Smooth muscle cell (in vitro differentiated cells): ENCODE results near the gene MET. TPM values are rescaled to one million over a fixed set of nuclear protein-coding genes. Genes with fewer than 3 reads are reported as not detected.

ENCODE experiments used
- DNase-seq: peaks from one replicate; lab custom pipeline; 2025; ENCODE audit not compliant: unreplicated experiment; lab: John Stamatoyannopoulos, UW
- H2AFZ ChIP-seq: fragments of 200-600 bp; sonication (generic); 2 replicates; pipeline ENCODE4 v1.6.0; 2016; ENCODE audit warnings: antibody characterized with exemption, low read depth, mild to moderate bottlenecking
- H3F3A ChIP-seq: fragments of 200-600 bp; sonication (generic); 2 replicates; pipeline ENCODE4 v1.6.0; 2017; ENCODE audit warnings: antibody characterized with exemption, low read depth
- H3K27ac ChIP-seq: fragments of 200-600 bp; sonication (generic); 2 replicates; pipeline ENCODE4 v1.5.1; 2016; ENCODE audit warnings: low read depth, mild to moderate bottlenecking
- H3K27me3 ChIP-seq: fragments of 200-600 bp; sonication (generic); 2 replicates; pipeline ENCODE4 v1.6.1; 2016; ENCODE audit warnings: low read depth, mild to moderate bottlenecking
- H3K36me3 ChIP-seq: fragments of 200-600 bp; sonication (generic); 2 replicates; pipeline ENCODE4 v1.5.1; 2016; ENCODE audit warnings: low read depth
- H3K4me1 ChIP-seq: fragments of 200-600 bp; sonication (generic); 2 replicates; pipeline ENCODE4 v1.5.1; 2016; ENCODE audit warnings: low read depth
- H3K4me2 ChIP-seq: fragments of 200-600 bp; sonication (generic); 2 replicates; pipeline ENCODE4 v1.6.0; 2016; ENCODE audit warnings: mild to moderate bottlenecking
- H3K4me3 ChIP-seq: fragments of 200-600 bp; sonication (generic); 2 replicates; pipeline ENCODE4 v1.5.1; 2016; ENCODE audit warnings: mild to moderate bottlenecking
- H3K79me2 ChIP-seq: fragments of 200-600 bp; sonication (generic); 2 replicates; pipeline ENCODE4 v1.6.0; 2016; ENCODE audit warnings: low read depth, mild to moderate bottlenecking
- H3K9ac ChIP-seq: fragments of 200-600 bp; sonication (generic); 2 replicates; pipeline ENCODE4 v1.6.0; 2016; ENCODE audit warnings: low read depth
- H3K9me3 ChIP-seq: fragments of 200-600 bp; sonication (generic); replicated peaks from 2 replicates; pipeline ENCODE4 v1.5.1; 2016; ENCODE audit warnings: low read depth
- H4K20me1 ChIP-seq: fragments of 200-600 bp; sonication (generic); 2 replicates; pipeline ENCODE4 v1.6.0; 2016; ENCODE audit warnings: low read depth
- WGBS: methylation state at CpG from one replicate; pipeline ENCODE4 v1.1.7; 2016; ENCODE audit warnings: low lambda C conversion rate; 5-methylcytosine and 5-hydroxymethylcytosine counted together
- polyA plus RNA-seq: library from polyadenylated mRNA; unstranded; fragments of >200 nt; fragmentation: Nextera tagmentation; extraction: Ambion mirVana; gene quantifications from 2 replicates; pipeline ENCODE4 v1.2.1, GENCODE V29; 2016
- total RNA-seq: library from RNA; depleted of rRNA; stranded (reverse); fragments of >200 nt; gene quantifications from 2 replicates; pipeline ENCODE4 v1.2.3, GENCODE V29; 2014
- TF ChIP-seq, protein P1 (sequence below): fragments of 200-600 bp; sonication (generic); IDR thresholded peaks from 2 replicates; pipeline ENCODE4 v1.5.1; 2017; ENCODE audit warnings: borderline replicate concordance, mild to moderate bottlenecking, antibody characterized with exemption; ENCODE audit not compliant: insufficient read depth, poor library complexity, severe bottlenecking

The MET gene
- total and polyA plus RNA-seq, 2 experiments from 2014 or later: 1.2 to 12.0 TPM

GRCh38 chr7:116698396-116698795, 26.4 kb downstream of the MET start:
- DNase-seq: no peak
- Histone ChIP-seq H3K9me3 (no peaks in the 10 kb centered on the region), H3K79me2 (no peaks in the 10 kb centered on the region), H3K27ac (no peak overlapping the region), H3K4me1 (no peaks in the 10 kb centered on the region), H3K4me3 (no peak overlapping the region), H4K20me1 (no peaks in the 10 kb centered on the region), H3K36me3 (no peaks in the 10 kb centered on the region), H2AFZ (no peak overlapping the region), H3K4me2 (no peak overlapping the region), H3K9ac (no peak overlapping the region), H3F3A (no peaks in the 10 kb centered on the region), H3K27me3 (no peaks in the 10 kb centered on the region)
- TF ChIP-seq, protein P1, sequence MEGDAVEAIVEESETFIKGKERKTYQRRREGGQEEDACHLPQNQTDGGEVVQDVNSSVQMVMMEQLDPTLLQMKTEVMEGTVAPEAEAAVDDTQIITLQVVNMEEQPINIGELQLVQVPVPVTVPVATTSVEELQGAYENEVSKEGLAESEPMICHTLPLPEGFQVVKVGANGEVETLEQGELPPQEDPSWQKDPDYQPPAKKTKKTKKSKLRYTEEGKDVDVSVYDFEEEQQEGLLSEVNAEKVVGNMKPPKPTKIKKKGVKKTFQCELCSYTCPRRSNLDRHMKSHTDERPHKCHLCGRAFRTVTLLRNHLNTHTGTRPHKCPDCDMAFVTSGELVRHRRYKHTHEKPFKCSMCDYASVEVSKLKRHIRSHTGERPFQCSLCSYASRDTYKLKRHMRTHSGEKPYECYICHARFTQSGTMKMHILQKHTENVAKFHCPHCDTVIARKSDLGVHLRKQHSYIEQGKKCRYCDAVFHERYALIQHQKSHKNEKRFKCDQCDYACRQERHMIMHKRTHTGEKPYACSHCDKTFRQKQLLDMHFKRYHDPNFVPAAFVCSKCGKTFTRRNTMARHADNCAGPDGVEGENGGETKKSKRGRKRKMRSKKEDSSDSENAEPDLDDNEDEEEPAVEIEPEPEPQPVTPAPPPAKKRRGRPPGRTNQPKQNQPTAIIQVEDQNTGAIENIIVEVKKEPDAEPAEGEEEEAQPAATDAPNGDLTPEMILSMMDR: no peak
- WGBS: 85% methylated on average over 2 of the region's 2 CpGs

DNA sequence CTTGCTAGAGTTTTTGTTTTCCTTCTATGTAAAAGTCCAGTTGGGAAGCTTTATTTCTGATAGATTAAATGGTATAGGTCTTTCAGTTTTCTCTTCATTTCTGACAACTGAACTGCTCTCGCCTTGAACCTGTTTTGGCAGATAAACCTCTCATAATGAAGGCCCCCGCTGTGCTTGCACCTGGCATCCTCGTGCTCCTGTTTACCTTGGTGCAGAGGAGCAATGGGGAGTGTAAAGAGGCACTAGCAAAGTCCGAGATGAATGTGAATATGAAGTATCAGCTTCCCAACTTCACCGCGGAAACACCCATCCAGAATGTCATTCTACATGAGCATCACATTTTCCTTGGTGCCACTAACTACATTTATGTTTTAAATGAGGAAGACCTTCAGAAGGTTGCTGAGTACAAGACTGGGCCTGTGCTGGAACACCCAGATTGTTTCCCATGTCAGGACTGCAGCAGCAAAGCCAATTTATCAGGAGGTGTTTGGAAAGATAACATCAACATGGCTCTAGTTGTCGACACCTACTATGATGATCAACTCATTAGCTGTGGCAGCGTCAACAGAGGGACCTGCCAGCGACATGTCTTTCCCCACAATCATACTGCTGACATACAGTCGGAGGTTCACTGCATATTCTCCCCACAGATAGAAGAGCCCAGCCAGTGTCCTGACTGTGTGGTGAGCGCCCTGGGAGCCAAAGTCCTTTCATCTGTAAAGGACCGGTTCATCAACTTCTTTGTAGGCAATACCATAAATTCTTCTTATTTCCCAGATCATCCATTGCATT, 27.1 kb downstream of the MET start:
- DNase-seq: no peak
- Histone ChIP-seq H3K4me1 (no peaks in the 10 kb centered on the region), H4K20me1 (no peaks in the 10 kb centered on the region), H2AFZ (no peak overlapping the region), H3K27me3 (no peaks in the 10 kb centered on the region), H3K9ac (no peak overlapping the region), H3K4me2 (no peak overlapping the region), H3F3A (no peaks in the 10 kb centered on the region), H3K79me2 (no peaks in the 10 kb centered on the region), H3K27ac (no peak overlapping the region), H3K9me3 (no peaks in the 10 kb centered on the region), H3K4me3 (no peak overlapping the region), H3K36me3 (no peaks in the 10 kb centered on the region)
- TF ChIP-seq, protein P1: no peak
- 83% methylated on average over 12 of the region's 12 CpGs for WGBS

DNA sequence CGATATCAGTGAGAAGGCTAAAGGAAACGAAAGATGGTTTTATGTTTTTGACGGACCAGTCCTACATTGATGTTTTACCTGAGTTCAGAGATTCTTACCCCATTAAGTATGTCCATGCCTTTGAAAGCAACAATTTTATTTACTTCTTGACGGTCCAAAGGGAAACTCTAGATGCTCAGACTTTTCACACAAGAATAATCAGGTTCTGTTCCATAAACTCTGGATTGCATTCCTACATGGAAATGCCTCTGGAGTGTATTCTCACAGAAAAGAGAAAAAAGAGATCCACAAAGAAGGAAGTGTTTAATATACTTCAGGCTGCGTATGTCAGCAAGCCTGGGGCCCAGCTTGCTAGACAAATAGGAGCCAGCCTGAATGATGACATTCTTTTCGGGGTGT, 27.7 kb downstream of the MET start:
- TF ChIP-seq, protein P1: no peak
- no peak overlapping the region for H3K27ac ChIP-seq
- 89% methylated on average over 6 of the region's 6 CpGs for WGBS

More for the DNA sequence above, 27.7 kb downstream of the MET start:
- no peaks in the 10 kb centered on the region for H3F3A ChIP-seq
- no peaks in the 10 kb centered on the region for H3K4me1 ChIP-seq
- H3K79me2 ChIP-seq: no peaks in the 10 kb centered on the region
- no peak overlapping the region for H2AFZ ChIP-seq
- no peaks in the 10 kb centered on the region for H3K9me3 ChIP-seq
- no peak overlapping the region for H3K9ac ChIP-seq
- no peaks in the 10 kb centered on the region for H3K36me3 ChIP-seq
- no peaks in the 10 kb centered on the region for H4K20me1 ChIP-seq
- no peak overlapping the region for H3K4me2 ChIP-seq
- no peaks in the 10 kb centered on the region for H3K27me3 ChIP-seq
- DNase-seq: no peak
- no peak overlapping the region for H3K4me3 ChIP-seq
